Frontal cortex (tissue), 4 donors: ENCODE results near the gene CDS2. TPM values are rescaled to one million over a fixed set of nuclear protein-coding genes. Genes with fewer than 3 reads are reported as not detected.
A peak's percentile ranks its signal among the peaks of the same experiment; 100 is the strongest.

Experiments used
- DNase-seq, 2 donors: peaks; one replicate each; pipeline ENCODE4 v3.0.0; 2012; ENCODE audit warnings: low spot score in 2 of 2
- FAIRE-seq: peaks from 2 replicates; lab custom pipeline; 2012; peaks lifted over from hg19 to GRCh38; lab: Jason Lieb, UNC
- total RNA-seq: library from RNA; depleted of rRNA; stranded (reverse); fragments of >200 nt; gene quantifications from one replicate; pipeline ENCODE4 v1.2.3, GENCODE V29; 2014
- donor health status: control.
- donor health status: control.
- donor health status: control.

CDS2 gene
- total RNA-seq, 1 donor from 2014 or later, result 69.3 TPM

DNA sequence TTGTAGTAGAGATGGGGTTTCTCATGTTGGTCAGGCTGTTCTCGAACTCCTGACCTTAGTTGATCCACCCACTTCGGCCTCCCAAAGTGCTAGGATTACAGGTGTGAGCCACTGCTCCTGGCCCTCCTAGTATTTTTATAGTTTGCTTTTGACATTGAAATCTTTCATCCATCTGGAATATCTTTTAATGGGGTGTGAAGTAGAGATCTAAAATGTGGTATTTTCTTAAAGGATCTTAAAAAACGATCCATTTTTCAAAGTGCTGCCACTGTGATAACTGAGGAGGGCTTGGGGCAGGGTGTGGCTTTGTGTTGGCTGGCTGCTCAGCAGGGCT lies 23.1 kb downstream of the CDS2 start:
- FAIRE-seq (no peak), DNase-seq (no peak)

DNA sequence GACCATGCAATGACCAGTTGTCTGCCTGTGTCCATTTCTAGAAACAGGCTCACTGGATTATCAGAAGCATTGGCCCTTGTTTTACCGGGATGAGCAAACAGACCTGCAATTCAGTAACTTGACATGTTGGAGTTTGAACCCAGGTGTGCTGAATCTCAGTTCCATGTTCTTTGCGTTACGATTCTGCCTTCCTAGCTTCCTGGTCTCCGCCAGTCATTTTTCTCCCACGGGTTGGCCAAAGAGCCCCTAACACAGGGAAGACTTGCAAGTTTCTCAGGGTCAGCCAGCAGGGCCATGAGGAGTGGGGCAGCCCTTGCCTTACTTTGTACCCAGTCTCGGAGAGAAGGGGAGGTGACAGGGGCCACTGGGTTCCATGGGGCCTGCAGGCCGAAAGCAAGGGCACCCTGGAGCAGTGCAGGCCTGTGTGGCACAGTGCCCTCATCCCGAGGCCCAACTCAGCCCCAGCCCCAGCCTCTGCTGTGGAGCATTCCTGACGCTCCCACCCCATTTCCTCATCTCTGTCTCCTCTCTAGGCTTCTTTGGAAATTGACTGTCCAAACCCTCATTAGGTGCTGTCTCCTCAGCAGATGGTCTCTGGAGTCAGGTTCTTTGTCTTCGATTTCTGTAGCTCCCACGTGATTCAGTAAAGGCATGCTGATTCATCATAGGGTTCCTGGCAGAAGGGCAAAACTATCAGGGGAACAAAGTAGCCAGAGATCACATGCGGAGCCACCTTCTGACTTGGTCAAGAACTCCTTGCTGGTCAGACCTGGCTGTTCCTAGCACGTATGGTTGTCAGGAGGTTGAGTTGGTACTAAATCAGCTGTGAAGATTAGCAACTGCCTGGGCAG lies 23.6 kb downstream of the CDS2 start:
- no peak for DNase-seq

DNA sequence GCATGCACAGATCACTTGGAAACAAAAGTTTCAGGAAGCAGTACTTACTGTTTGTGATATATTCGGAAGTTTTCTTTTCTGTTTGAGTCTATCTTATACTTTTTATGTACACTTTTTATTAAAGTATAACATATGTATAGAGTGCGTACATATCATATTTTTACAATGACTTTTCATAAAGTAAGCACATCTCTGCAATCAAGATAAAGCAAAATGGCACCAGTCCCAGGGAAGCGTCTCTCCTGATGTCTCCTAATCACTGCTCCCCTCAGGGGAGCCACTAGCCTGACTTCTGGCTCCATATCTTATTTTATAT lies 26.3 kb downstream of the CDS2 start:
- no peak for FAIRE-seq

More for the DNA sequence above, 23.6 kb downstream of the CDS2 start:
- no peak for FAIRE-seq

DNA sequence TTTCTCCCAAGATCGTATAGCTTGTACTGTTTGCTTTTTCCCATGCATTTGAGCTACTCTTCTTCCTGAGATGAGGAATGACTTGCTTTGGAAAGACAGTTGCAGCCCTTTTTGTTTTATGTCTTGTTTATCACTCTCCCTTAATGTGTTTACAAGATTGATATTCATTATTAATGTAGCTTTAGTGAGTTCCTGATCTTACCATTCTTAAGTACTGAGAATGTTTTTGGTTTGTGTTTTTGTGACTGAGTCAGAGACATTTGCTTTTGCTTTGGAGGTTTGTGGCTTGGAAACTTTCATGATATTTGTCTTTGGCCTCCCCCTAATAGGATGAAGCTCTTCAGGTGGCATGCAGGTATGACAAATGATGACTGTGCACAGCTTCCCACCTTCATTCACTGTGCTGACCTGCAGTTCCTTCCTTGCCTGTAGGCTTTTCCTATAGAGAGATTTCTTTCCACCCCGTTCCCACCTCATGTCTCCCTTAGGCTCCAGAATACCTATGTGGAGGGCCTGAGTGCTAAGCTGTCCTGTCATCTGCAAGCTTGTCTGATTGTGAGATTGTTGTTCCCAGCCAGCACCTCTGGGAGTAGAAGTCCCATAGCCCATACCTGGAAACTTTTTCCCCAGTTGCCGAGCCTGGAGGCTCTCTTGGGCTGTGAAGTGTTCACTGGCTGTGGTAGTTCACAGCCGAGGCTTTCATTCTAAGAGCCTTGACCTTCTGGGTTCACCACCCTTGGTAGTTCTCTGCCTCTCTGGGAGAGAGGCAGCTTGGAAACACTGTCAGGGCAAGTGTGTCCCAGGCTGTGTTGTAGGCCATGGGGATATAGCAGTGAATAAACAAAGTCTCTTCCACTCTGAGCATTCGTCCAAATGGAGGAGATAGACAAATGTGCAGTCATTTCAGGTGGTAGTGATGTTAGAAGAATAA lies 27.1 kb downstream of the CDS2 start:
- no peak for DNase-seq
- FAIRE-seq, result no peak

More for the DNA sequence above, 26.3 kb downstream of the CDS2 start:
- no peak for DNase-seq

DNA sequence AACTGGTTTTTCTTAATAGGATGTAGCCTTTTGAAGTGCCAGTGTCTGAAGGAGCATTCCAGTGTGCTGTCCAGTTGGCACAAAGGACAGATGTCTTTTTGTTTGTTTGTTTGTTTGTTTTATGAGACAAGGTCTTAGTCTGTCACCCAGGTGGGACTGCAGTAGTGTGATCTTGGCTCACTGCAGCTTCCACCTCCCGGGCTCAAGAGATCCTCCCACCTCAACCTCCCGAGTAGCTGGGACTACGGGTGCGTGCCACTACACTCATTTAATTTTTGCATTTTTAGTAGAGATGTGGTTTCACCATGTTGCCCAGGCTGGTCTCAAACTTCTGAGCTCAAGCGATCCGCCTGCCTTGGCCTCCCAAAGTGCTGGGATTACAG lies 27.7 kb downstream of the CDS2 start:
- no peak for FAIRE-seq
- DNase-seq, result no peak

DNA sequence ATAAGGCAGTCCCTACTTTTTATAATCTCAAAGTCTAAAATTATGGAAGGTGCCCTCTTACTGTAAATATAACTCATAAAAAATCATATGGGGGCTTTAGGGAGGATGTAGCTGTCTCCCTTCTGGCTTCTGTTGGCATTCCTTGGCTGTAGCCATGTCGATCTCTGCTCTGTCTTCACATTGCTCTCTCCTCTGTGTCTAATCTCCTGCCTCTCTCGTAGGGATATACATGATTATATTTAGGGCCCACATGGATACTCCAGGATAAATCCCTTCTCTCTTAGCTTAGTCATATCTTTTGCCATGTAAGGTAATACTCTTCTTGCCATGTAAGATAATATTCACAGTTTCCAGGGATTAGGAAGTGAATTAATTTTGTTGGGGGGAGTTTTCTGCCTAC lies 28.6 kb downstream of the CDS2 start:
- FAIRE-seq (no peak), DNase-seq (no peak)

DNA sequence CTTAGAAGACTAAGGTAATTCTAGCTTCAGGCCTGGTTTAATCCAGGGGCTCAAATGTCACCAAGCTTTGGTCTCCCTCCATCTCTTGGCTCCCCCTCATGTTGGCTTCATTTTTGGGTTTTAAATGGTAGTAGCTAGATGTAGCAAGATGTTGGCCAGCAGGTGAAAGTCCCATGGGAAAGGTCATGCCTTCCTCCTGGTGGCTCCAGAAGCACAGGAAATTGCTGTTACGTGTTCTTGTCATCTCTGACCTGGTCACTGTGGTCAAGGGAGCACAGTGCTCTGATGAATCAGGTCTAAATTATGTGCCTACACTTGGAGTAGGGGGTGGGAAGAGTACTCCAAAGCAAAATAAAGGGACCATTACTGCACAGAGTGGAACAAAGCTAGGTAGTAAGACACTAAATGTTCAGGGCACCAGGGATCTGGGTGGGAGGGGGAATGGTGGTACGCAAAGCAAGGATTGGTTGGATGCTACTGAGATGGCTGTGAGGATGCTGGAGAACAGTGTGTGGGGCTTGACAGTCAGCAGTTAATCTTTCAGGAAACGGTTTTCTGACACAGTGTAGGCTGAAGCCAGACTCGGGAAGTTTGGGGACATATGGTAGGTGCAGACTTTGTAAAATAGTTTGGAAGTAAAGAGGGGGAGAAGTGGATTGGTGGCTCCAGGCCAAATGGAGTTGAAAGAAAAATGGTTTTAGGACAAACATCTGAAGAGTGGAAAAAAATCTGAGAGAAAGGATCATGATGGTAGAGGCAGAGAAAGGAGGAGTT lies 30.1 kb downstream of the CDS2 start:
- no peak for FAIRE-seq

DNA sequence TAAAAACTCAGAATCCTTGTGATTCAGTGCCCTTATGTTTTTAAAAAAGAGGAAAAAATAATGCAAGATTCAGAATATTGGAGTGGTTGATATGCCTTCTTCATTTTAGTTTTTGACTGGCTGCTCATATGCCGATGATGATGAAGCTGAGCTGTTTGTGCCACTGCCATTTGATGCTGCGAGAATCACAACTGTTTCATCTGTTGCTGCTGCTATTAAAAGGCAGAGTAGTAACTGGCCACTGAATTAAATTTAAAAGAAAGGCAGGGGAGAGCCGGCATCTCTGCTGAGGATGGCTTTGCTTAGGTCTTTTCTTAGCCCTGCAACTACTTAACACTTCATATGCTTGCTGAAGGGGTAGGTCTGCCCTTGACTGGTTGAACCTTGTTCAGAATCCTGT lies 33.1 kb downstream of the CDS2 start:
- DNase-seq, result no peak
- no peak for FAIRE-seq

More for the DNA sequence above, 30.1 kb downstream of the CDS2 start:
- no peak for DNase-seq

DNA sequence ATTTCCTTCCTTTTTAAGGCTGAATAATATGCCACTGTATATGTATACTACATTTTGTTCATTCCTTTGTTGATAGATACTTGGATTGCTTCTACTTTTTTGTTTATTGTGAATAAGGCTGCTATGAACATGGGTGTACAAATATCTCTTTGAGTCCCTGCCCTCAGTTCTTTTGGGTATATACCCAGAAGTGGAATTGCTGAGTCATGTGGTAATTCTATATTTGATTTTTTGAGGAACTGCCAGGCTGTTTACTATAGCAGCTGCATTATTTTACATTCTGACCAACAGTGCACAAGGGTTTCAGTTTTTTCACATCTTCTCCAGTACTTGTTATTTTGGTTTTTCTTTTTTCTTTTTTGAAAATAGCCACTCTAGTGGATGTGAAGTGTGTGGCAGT lies 34.1 kb downstream of the CDS2 start:
- DNase-seq, result no peak
- no peak for FAIRE-seq

DNA sequence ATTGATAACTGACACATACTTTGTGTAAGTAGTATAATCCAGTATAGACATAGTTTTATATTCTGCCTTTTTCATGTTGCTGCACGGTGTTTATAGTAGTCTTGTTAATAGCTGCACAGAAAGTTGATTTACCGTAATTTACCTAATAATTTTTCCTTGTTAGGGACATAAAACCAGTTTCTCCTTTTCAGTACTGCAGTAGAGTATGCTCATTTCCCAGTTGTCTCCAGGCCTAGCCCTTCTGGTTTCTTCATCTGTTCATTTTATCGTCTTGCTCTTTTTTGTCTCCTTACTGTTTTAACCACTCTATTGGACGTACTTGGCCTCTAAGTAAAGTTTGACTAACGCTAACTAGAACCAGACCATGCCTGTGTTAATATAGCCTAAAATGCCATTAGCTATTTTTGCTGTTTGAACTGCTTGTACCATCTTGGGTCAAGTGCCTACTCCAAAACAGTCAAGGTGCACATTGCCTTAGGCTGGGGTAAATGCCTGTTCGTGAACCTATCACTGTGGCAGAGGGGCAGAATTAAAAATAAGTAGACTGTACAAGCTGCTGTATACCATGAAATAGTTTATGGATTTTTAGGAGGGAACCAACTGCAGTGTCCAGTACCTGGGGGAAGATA lies 34.8 kb downstream of the CDS2 start:
- FAIRE-seq (no peak), DNase-seq (no peak)

DNA sequence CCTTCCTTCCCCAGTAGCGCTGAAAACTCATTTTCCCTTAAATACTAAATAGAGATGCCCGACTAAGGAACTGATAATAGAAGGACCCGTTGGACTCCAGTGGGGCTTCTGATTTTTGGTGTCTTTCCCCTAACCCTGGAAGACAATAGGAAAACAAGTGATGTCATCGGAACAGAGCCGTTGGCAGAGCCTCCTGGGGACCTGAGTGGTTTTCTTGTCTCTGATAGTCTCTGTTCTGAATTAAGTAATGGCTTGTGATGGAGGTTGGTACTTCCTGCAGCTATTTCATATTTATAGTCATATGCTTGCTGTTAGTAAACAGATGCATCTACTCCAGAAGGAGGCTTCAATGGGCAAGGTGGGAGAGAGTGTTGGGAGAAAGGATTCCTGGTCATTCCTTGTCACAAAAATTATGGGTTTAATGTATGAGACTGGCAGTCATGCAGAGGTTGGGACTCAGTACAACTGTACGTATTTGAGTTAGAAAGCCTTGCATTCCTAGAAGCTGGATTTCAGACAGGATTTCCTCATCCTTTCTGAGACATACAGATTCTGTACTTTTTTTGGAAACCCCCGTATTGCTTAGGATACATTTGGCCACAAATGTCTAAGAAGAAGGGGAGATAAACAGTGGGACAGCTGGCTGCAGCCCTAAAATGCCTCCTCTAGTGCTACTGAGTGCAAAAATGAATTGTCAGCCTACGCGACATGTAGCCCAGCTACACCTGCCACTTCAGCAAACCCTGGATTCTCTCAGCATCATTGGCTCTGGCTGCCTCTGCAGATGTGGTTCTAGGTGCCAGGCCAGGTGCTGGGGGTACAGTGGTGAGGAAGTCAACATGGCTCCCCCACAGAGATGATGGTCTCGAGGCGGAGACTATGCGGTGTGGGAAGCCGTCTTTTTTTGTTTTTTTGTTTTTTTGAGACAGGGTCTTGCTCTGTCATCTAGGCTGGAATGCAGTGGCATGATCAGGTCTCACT lies 38.1 kb downstream of the CDS2 start:
- no peak for DNase-seq
- FAIRE-seq, result no peak

DNA sequence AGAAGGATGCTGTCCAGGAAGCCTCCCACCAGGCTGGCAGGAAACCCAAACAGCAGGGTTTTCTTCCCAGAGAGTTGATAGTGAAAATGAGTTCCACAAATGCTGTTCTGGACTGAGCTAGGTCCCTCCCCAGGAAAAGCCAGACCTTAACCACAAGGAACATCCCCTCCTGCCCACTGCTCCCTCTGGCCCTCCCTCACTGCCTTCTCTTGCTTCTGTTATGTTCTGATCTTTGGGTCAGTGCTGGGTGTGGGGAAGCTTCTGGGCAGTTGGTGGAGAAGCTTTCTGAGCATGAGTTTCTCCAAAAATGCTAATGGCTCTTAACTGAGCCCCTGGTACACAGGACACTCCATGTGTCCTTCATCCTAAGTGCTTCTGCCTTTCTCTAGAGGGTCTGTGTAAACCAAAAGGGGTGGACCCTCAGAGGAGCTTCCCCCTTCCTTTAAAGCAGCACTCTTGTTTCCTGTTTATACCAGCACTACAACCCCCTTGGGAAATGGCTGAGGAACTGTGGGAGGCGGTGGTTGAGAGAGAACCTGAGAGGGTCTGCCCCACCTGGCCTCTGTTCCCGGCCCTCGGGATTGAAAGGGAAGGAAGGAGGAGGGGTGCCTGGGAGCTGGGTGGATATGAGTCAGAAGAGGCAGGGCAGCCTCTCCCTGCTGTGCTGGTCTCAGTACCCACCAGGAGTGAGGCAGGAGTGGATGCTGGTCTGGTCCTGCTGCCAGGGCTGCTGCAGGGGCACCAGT lies 42.0 kb downstream of the CDS2 start:
- FAIRE-seq (no peak), DNase-seq (no peak)

DNA sequence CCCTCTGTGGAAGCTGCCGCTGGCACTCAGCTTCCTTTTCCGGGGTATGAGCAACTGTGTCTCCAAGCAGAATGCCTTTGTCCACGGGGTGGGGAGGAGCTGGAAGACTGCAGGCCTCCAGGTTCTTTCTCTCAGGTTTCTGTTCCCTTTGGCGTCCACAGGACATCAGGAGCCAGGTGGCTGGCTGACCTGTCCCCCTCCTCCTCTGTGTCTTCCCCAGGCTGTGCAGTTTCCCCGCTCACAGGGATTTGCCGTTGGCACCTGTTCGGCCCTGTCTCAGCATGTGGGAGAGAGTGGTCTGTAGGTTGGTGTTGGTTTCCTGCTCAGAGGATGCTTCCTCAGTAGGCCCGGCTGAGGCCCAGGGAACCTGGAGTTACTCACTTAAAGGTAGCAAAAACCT lies 43.5 kb downstream of the CDS2 start:
- FAIRE-seq (no peak), DNase-seq (no peak)

DNA sequence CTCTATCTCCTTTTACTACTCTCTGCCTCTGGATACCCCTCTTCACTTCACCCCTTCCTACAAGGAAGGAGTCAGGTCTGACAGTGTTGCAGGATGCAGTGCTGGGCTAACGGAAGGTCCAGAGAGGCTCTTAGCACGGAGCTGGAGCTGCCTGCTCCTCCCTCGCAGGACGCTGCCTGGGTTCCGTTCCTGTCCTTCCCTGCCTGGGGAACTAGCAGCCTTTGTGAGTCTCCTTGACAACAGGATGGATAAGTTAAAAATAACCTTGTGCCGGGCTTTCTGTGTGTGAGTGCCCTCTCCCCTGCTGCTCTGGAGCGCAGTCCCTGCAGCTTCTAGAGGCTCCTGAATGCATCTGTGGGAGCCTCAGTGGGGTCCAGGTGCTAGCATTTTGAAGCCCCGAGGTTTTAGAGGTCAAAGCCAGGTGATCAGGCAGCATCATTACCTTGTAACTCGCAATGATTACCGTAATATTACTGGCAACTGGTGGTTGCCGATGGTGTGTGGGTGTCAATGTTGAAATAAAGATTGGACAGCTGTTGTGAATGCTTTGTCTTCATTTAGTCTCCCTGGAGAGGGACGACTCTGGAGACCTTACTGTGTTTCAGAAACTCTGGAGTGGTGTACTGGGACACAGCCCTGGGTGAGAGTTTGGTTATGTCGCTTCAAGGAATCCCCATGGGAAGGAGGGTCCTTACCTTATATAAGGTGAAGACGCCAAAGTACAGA lies 44.4 kb downstream of the CDS2 start:
- DNase-seq, result peak in 1 of 2 donors; percentile 37
- FAIRE-seq, result no peak

DNA sequence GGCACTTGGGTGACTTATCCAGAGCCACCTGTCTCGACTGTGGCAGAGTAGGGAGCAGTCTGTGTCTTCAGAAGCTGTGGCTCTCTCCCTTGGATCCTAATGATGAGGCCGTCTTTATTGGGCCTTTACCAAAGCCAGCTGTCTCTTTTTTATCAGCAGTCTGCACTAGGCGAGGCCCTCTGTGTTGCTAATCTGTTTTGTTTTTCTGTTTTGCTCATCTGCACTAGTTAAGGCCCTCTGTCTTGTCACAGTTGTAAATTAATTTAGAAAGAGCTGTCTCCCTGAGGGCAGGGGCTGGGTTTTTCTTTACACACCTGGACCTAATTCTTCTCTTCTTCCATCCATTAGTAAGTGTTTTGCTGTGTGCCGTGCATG lies 45.0 kb downstream of the CDS2 start:
- DNase-seq, result no peak
- FAIRE-seq, result no peak

DNA sequence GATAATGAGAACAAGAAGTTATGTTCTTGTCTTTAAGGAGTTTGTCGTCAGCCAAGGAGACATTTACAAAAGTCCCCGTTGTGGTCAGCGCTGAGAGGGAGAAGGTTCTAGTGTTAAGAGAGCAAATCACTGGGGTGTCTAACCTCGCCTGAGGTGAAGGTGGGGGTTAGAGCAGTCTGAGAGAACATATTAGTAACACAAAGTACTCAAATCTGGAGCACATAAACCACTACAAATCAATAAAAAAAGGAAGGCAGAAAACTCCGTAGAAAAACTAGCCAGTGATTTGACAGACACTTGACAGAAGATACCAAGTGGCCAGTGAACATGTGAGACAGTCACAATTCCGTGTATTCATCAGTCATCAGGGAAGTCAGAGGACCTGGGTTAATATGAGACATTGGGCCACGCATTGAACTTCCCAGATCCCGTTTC lies 45.4 kb downstream of the CDS2 start:
- FAIRE-seq (no peak), DNase-seq (no peak)

DNA sequence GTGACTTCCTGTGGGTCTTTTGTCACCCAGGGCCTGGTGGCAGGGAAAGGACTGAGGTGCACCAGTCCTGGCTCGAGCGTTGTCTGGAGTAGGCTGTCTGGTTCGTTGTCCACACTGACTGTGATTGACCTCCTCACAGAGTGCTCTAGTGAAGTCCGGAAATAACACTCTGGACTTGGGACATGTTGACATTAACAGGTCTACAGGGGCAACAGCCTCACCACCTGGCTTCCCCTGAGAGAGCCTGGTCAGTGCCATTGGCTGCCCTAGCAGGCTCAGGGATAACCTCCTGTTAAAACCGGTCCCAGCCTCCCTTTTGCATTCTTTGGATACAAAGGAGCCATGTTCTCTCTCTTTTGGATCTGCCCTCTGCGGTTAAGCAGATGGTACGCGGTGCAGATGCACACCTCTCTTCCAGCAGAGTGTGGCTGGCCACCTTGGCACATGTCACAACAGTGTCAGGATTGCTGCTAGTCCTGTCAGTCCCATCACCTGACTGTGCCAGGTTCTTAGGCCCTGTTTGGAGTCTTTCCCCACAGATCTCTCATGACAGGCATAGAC lies 46.2 kb downstream of the CDS2 start:
- FAIRE-seq (no peak), DNase-seq (no peak)
